Activated naive CD8-positive, alpha-beta T cell treated with anti-CD3 and anti-CD28 coated beads, Interleukin-2, amount 10 ng/mL, durations not matched to agents 7 days and 5 days (primary cell): Measurements from ENCODE around the gene ACSS1. TPM values are rescaled to one million over a fixed set of nuclear protein-coding genes. Genes with fewer than 3 reads are reported as not detected.

Experiments used
- ATAC-seq: fragments of 150-1000 bp; cut with Tn5 transposase; one replicate; pipeline ENCODE4 v1.10.0; 2021; ENCODE audit warnings: low read depth, moderate library complexity
- POLR2A ChIA-PET: fragments of 350-600 bp; sonication (Branson Sonifier 250); formaldehyde crosslinking; loops from one replicate; lab custom pipeline; 2021; ENCODE audit warnings: antibody characterized with exemption; lab: Charles Lee
- DNase-seq: peaks from one replicate; pipeline ENCODE4 v3.0.0; 2021
- H3K27ac Mint-ChIP-seq: one replicate; pipeline ENCODE4 v1.8.0; 2022; ENCODE audit warnings: mild to moderate bottlenecking, mixed read lengths
- H3K27me3 Mint-ChIP-seq: one replicate; pipeline ENCODE4 v1.8.0; 2022; ENCODE audit warnings: mild to moderate bottlenecking, moderate library complexity, mixed read lengths
- H3K36me3 Mint-ChIP-seq: one replicate; pipeline ENCODE4 v1.8.0; 2021; ENCODE audit warnings: mild to moderate bottlenecking, mixed read lengths
- H3K4me1 Mint-ChIP-seq: one replicate; pipeline ENCODE4 v1.8.0; 2021; ENCODE audit warnings: mixed read lengths
- H3K4me3 Mint-ChIP-seq: one replicate; pipeline ENCODE4 v1.8.0; 2022; ENCODE audit warnings: mild to moderate bottlenecking, moderate library complexity, mixed read lengths
- H3K9me3 Mint-ChIP-seq: one replicate; pipeline ENCODE4 v1.8.0; 2021; ENCODE audit warnings: mixed read lengths
- total RNA-seq, 2 experiments: library from RNA; stranded (reverse); gene quantifications; one replicate each; pipeline ENCODE4 v1.2.3, GENCODE V29; 2021

Gene ACSS1
- total RNA-seq, 2 experiments from 2014 or later: 53.3 to 55.8 TPM

GRCh38 chr20:25051386-25052155 is 6.4 kb downstream of the ACSS1 start:
- no peaks in the 10 kb centered on the region for H3K27me3 Mint-ChIP-seq
- ATAC-seq (no peak), DNase-seq (peak; percentile 10)
- H3K4me1 Mint-ChIP-seq: peaks cover 40% of the 10 kb centered on the region
- H3K9me3 Mint-ChIP-seq: no peaks in the 10 kb centered on the region
- POLR2A ChIA-PET: no interaction called here
- H3K4me3 Mint-ChIP-seq: no peak overlapping the region
- H3K36me3 Mint-ChIP-seq: peaks cover 18% of the 10 kb centered on the region
- no peak overlapping the region for H3K27ac Mint-ChIP-seq

GRCh38 chr20:25050501-25051350 is 7.2 kb downstream of the ACSS1 start:
- DNase-seq (peak; percentile 19), ATAC-seq (no peak)
- H3K4me1 Mint-ChIP-seq: peaks cover 37% of the 10 kb centered on the region
- no peak overlapping the region for H3K4me3 Mint-ChIP-seq
- H3K27me3 Mint-ChIP-seq: no peaks in the 10 kb centered on the region
- H3K36me3 Mint-ChIP-seq: peaks cover 16% of the 10 kb centered on the region
- POLR2A ChIA-PET: no interaction called here
- peak overlapping the region; percentile 45 for H3K27ac Mint-ChIP-seq
- no peaks in the 10 kb centered on the region for H3K9me3 Mint-ChIP-seq

- no peak overlapping the region for H3K27ac Mint-ChIP-seq
- POLR2A ChIA-PET: interaction anchor here (1.0 kb wide), 1 partner anchor 12 kb away, joined by 3 read pairs; no protein-coding TSS in a partner anchor
- H3K4me3 Mint-ChIP-seq: no peak overlapping the region
- peaks cover 35% of the 10 kb centered on the region for H3K4me1 Mint-ChIP-seq
- DNase-seq (no peak), ATAC-seq (no peak)
- no peaks in the 10 kb centered on the region for H3K9me3 Mint-ChIP-seq
- peaks cover 15% of the 10 kb centered on the region for H3K36me3 Mint-ChIP-seq
- no peaks in the 10 kb centered on the region for H3K27me3 Mint-ChIP-seq
Measured at GRCh38 chr20:25050082-25050481, 7.9 kb downstream of the ACSS1 start.

GRCh38 chr20:25049261-25050060 is 8.5 kb downstream of the ACSS1 start:
- Mint-ChIP-seq H3K9me3 (no peaks in the 10 kb centered on the region), H3K27me3 (no peaks in the 10 kb centered on the region), H3K27ac (no peak overlapping the region), H3K4me1 (peaks cover 29% of the 10 kb centered on the region), H3K4me3 (no peak overlapping the region), H3K36me3 (peaks cover 9% of the 10 kb centered on the region)
- DNase-seq: peak; percentile 15
- no peak for ATAC-seq
- POLR2A ChIA-PET: interaction anchor here (1.0 kb wide), 1 partner anchor 12 kb away, joined by 3 read pairs; no protein-coding TSS in a partner anchor

GRCh38 chr20:25048519-25048952 is 9.4 kb downstream of the ACSS1 start:
- no peak overlapping the region for H3K27ac Mint-ChIP-seq
- H3K9me3 Mint-ChIP-seq: no peaks in the 10 kb centered on the region
- H3K4me1 Mint-ChIP-seq: peaks cover 21% of the 10 kb centered on the region
- POLR2A ChIA-PET: no interaction called here
- peaks cover 8% of the 10 kb centered on the region for H3K36me3 Mint-ChIP-seq
- DNase-seq: peak; percentile 16
- H3K27me3 Mint-ChIP-seq: no peaks in the 10 kb centered on the region
- H3K4me3 Mint-ChIP-seq: no peak overlapping the region
- ATAC-seq: no peak

- Mint-ChIP-seq H3K27me3 (no peaks in the 10 kb centered on the region), H3K4me3 (no peak overlapping the region), H3K4me1 (peaks cover 21% of the 10 kb centered on the region), H3K9me3 (no peaks in the 10 kb centered on the region), H3K36me3 (peaks cover 8% of the 10 kb centered on the region), H3K27ac (no peak overlapping the region)
- POLR2A ChIA-PET: no interaction called here
- ATAC-seq: no peak
- no peak for DNase-seq
Measured at GRCh38 chr20:25047766-25048165, 10.2 kb downstream of the ACSS1 start.

GRCh38 chr20:25046736-25047666 is 10.9 kb downstream of the ACSS1 start:
- peaks cover 8% of the 10 kb centered on the region for H3K36me3 Mint-ChIP-seq
- peak overlapping the region; percentile 32 for H3K27ac Mint-ChIP-seq
- DNase-seq: no peak
- no peaks in the 10 kb centered on the region for H3K27me3 Mint-ChIP-seq
- peaks cover 22% of the 10 kb centered on the region for H3K4me1 Mint-ChIP-seq
- H3K9me3 Mint-ChIP-seq: no peaks in the 10 kb centered on the region
- ATAC-seq: no peak
- POLR2A ChIA-PET: interaction anchor here (3.9 kb wide), 1 partner anchor 11 kb away, joined by 23 read pairs; the partner anchor contains the start of gene ACSS1
- no peak overlapping the region for H3K4me3 Mint-ChIP-seq

GRCh38 chr20:25046181-25046641 is 11.7 kb downstream of the ACSS1 start:
- ATAC-seq: no peak
- no peaks in the 10 kb centered on the region for H3K27me3 Mint-ChIP-seq
- peaks cover 21% of the 10 kb centered on the region for H3K4me1 Mint-ChIP-seq
- POLR2A ChIA-PET: interaction anchor here (3.9 kb wide), 1 partner anchor 12 kb away, joined by 23 read pairs; the partner anchor contains the start of gene ACSS1
- no peaks in the 10 kb centered on the region for H3K9me3 Mint-ChIP-seq
- peaks cover 8% of the 10 kb centered on the region for H3K36me3 Mint-ChIP-seq
- H3K4me3 Mint-ChIP-seq: no peak overlapping the region
- no peak for DNase-seq
- no peak overlapping the region for H3K27ac Mint-ChIP-seq

- Mint-ChIP-seq H3K4me3 (no peak overlapping the region), H3K4me1 (peaks cover 16% of the 10 kb centered on the region), H3K27me3 (no peaks in the 10 kb centered on the region), H3K36me3 (peaks cover 5% of the 10 kb centered on the region), H3K9me3 (no peaks in the 10 kb centered on the region), H3K27ac (peak overlapping the region; percentile 57)
- no peak for ATAC-seq
- POLR2A ChIA-PET: interaction anchor here (3.9 kb wide), 1 partner anchor 13 kb away, joined by 23 read pairs; the partner anchor contains the start of gene ACSS1
- no peak for DNase-seq
Measured at GRCh38 chr20:25045343-25045712, 12.6 kb downstream of the ACSS1 start.

- Mint-ChIP-seq H3K27me3 (no peaks in the 10 kb centered on the region), H3K27ac (peak overlapping the region; percentile 9)
Measured at GRCh38 chr20:25044660-25045342, 13.1 kb downstream of the ACSS1 start.

GRCh38 chr20:25044261-25044560 is 13.7 kb downstream of the ACSS1 start:
- POLR2A ChIA-PET: interaction anchor here (3.9 kb wide), 1 partner anchor 14 kb away, joined by 23 read pairs; the partner anchor contains the start of gene ACSS1

More at GRCh38 chr20:25044660-25045342, 13.1 kb downstream of the ACSS1 start:
- POLR2A ChIA-PET: interaction anchor here (3.9 kb wide), 1 partner anchor 13 kb away, joined by 23 read pairs; the partner anchor contains the start of gene ACSS1
- DNase-seq: no peak
- Mint-ChIP-seq H3K4me3 (no peak overlapping the region), H3K4me1 (peaks cover 14% of the 10 kb centered on the region), H3K9me3 (no peaks in the 10 kb centered on the region), H3K36me3 (peaks cover 5% of the 10 kb centered on the region)
- ATAC-seq: no peak

More at GRCh38 chr20:25044261-25044560, 13.7 kb downstream of the ACSS1 start:
- Mint-ChIP-seq H3K4me3 (no peak overlapping the region), H3K36me3 (peaks cover 5% of the 10 kb centered on the region), H3K4me1 (peaks cover 14% of the 10 kb centered on the region), H3K27me3 (no peaks in the 10 kb centered on the region), H3K27ac (peak overlapping the region; percentile 92), H3K9me3 (no peaks in the 10 kb centered on the region)
- ATAC-seq (no peak), DNase-seq (no peak)
